HL-60 (cell line): ENCODE data around the gene TRAPPC1.

Source experiments
- DNase-seq, 2 experiments: peaks; one replicate each; pipeline ENCODE4 v3.0.0-alpha.2; 2010 to 2020; ENCODE audit warnings: low read depth in 1 of 2, low spot score in 1 of 2
- H3K27ac ChIP-seq: fragments of 250-450 bp; sonication (Bioruptor Pico); replicated peaks from 2 replicates; pipeline ENCODE4 v1.5.1; 2020; ENCODE audit warnings: mild to moderate bottlenecking, moderate library complexity
- H3K27me3 ChIP-seq: fragments of 250-450 bp; sonication (Bioruptor Pico); 2 replicates; pipeline ENCODE4 v1.5.1; 2021; ENCODE audit warnings: mild to moderate bottlenecking, moderate library complexity; ENCODE audit not compliant: insufficient read depth, poor library complexity, severe bottlenecking
- H3K4me3 ChIP-seq: replicated peaks from 2 replicates; pipeline ENCODE4 v1.5.1; 2011; ENCODE audit warnings: mild to moderate bottlenecking, control low read depth, low read length; ENCODE audit not compliant: insufficient read depth
- GABPA ChIP-seq: IDR thresholded peaks from 2 replicates; pipeline ENCODE4 v1.6.1; 2012; ENCODE audit warnings: low read depth
- POLR2AphosphoS5 ChIP-seq: IDR thresholded peaks from 2 replicates; pipeline ENCODE4 v1.6.1; 2012; ENCODE audit warnings: low read depth
- SPI1 ChIP-seq: IDR thresholded peaks from 2 replicates; pipeline ENCODE4 v1.6.1; 2012; ENCODE audit warnings: low read depth, mild to moderate bottlenecking, borderline replicate concordance
- TF ChIP-seq, protein P1 (sequence below): IDR thresholded peaks from one replicate; pipeline ENCODE4 v1.5.1; 2011; ENCODE audit warnings: low read length, control low read depth, inconsistent platforms; ENCODE audit not compliant: insufficient read depth
- TF ChIP-seq, protein P2 (sequence below): IDR thresholded peaks from 2 replicates; pipeline ENCODE4 v1.6.1; 2012; ENCODE audit warnings: low read depth; ENCODE audit not compliant: insufficient replicate concordance

The TRAPPC1 gene

DNA sequence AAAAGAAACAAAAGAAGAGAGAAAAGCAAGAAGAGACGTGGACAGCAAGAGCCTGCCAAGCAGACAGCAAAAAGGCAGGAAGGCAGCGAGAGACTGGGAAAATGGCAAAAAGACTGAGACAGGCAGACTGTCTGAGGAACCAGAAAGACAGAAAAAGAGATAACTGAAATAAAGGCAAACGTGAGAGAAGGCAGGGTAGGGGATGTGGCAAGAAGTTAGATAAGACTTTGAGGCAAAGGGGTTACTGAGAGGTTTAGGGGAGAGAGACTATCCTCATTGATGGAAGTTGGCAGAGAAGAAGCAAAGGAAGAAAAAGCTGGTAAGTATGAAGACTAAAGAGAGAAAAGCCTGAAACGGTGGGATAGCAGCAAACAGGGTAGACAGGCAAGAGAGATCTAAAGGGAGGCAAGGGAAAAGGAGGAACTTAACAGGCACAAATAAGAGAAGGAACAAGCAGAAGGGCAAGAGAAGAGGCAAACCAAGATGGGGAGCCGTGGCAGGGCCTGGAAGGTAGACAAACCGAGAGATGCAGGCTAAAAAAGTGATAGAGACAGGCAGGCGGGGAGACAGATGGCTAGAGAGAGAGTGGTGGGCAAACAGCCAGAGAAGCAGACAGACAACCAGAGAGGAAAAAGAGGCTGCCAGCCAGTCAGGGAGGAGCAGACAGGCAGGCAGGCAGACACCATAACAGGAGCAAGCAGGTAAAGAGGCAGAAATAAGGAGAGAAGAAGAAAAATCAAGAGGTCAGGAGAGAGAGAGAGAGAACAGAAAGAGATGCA, 50.3 kb downstream of the TRAPPC1 start:
- H3K27ac ChIP-seq = peak overlapping the region; percentile 53
- no peak overlapping the region for H3K4me3 ChIP-seq
- peak in 1 of 2 experiments; percentile 17 for DNase-seq

More for the DNA sequence above, 50.3 kb downstream of the TRAPPC1 start:
- no peak for TF ChIP-seq SPI1
- no peak for TF ChIP-seq GABPA
- TF ChIP-seq, protein P1, sequence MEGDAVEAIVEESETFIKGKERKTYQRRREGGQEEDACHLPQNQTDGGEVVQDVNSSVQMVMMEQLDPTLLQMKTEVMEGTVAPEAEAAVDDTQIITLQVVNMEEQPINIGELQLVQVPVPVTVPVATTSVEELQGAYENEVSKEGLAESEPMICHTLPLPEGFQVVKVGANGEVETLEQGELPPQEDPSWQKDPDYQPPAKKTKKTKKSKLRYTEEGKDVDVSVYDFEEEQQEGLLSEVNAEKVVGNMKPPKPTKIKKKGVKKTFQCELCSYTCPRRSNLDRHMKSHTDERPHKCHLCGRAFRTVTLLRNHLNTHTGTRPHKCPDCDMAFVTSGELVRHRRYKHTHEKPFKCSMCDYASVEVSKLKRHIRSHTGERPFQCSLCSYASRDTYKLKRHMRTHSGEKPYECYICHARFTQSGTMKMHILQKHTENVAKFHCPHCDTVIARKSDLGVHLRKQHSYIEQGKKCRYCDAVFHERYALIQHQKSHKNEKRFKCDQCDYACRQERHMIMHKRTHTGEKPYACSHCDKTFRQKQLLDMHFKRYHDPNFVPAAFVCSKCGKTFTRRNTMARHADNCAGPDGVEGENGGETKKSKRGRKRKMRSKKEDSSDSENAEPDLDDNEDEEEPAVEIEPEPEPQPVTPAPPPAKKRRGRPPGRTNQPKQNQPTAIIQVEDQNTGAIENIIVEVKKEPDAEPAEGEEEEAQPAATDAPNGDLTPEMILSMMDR = no peak
- no peak for TF ChIP-seq POLR2AphosphoS5
- TF ChIP-seq, protein P2, sequence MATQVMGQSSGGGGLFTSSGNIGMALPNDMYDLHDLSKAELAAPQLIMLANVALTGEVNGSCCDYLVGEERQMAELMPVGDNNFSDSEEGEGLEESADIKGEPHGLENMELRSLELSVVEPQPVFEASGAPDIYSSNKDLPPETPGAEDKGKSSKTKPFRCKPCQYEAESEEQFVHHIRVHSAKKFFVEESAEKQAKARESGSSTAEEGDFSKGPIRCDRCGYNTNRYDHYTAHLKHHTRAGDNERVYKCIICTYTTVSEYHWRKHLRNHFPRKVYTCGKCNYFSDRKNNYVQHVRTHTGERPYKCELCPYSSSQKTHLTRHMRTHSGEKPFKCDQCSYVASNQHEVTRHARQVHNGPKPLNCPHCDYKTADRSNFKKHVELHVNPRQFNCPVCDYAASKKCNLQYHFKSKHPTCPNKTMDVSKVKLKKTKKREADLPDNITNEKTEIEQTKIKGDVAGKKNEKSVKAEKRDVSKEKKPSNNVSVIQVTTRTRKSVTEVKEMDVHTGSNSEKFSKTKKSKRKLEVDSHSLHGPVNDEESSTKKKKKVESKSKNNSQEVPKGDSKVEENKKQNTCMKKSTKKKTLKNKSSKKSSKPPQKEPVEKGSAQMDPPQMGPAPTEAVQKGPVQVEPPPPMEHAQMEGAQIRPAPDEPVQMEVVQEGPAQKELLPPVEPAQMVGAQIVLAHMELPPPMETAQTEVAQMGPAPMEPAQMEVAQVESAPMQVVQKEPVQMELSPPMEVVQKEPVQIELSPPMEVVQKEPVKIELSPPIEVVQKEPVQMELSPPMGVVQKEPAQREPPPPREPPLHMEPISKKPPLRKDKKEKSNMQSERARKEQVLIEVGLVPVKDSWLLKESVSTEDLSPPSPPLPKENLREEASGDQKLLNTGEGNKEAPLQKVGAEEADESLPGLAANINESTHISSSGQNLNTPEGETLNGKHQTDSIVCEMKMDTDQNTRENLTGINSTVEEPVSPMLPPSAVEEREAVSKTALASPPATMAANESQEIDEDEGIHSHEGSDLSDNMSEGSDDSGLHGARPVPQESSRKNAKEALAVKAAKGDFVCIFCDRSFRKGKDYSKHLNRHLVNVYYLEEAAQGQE = no peak
- no peaks in the 10 kb centered on the region for H3K27me3 ChIP-seq
